ENCODE data around the gene PDZRN4. TPM values are rescaled to one million over a fixed set of nuclear protein-coding genes. Genes with fewer than 3 reads are reported as not detected.

PDZRN4 gene
- total and polyA plus RNA-seq, 2 of the 4 experiments (the other 2 are of a cell fraction): not detected

GRCh38 chr12:41589878-41590277 is 401.8 kb downstream of the PDZRN4 start:
- no peak overlapping the region for H2AK9ac ChIP-seq (replicated peaks; ENCODE audit: low read depth, low read length, poor library complexity)
- 60% methylated on average over 1 of the region's 4 CpGs; no CpG with 5 or more reads in 1 of the 2 experiments for WGBS, 2 experiments (ENCODE audit: extremely low coverage in 2 of 2, insufficient read length in 1 of 2)
- no peaks in the 10 kb centered on the region for H3K9me3 ChIP-seq (ENCODE audit: control insufficient read depth, insufficient read depth, low read length)
- no peaks in the 10 kb centered on the region for H3K36me3 ChIP-seq (ENCODE audit: control insufficient read depth, insufficient read depth, low read length)
- H3K9me1 ChIP-seq (ENCODE audit: insufficient read depth, low read length): no peaks in the 10 kb centered on the region
- H4K5ac ChIP-seq (ENCODE audit: low read depth, low read length): no peak overlapping the region
- no peak overlapping the region for H2BK120ac ChIP-seq (ENCODE audit: low read depth, low read length)
- DNase-seq (no peak), ATAC-seq (ENCODE audit: low read depth) (no peak)
- no peak overlapping the region for H2BK15ac ChIP-seq (ENCODE audit: low read depth, low read length)
- H3K14ac ChIP-seq (replicated peaks; ENCODE audit: low read depth, low read length): no peak overlapping the region
- no TSS peak for BruUV-seq (replicated peaks)
- H3K4me1 ChIP-seq (ENCODE audit: control insufficient read depth, insufficient read depth, low read length): no peaks in the 10 kb centered on the region
- H3K56ac ChIP-seq (ENCODE audit: extremely low read depth, insufficient read depth, low read length): no peak overlapping the region
- ChIA-PET POLR2A (ENCODE audit: unreplicated experiment) (no interaction called here), CTCF (interaction anchor here (0.6 kb wide), 1 partner anchor 117 kb away, joined by 3 read pairs; no protein-coding TSS in a partner anchor)
- H3K9ac ChIP-seq (ENCODE audit: low read depth, low read length): no peak overlapping the region
- no peak overlapping the region for H4K91ac ChIP-seq (ENCODE audit: insufficient read depth, low read depth, low read length)
- H3K4ac ChIP-seq (ENCODE audit: low read depth, low read length): no peak overlapping the region
- H4K8ac ChIP-seq (ENCODE audit: low read depth in 2 of 2, low read length in 2 of 2): no peak overlapping the region
- intact Hi-C loops (cut with micrococcal nuclease) (no loop called here), dilution Hi-C loops (cut with HindIII; ENCODE audit: low sequenced_read_pairs, unreplicated experiment) (no loop called here), in situ Hi-C loops (cut with MboI; ENCODE audit: low sequenced_read_pairs) (no loop called here)
- no peak for TF ChIP-seq RFX5 (IDR thresholded peaks at IDR 0.05; ENCODE audit: low read depth, low read length)
- TF ChIP-seq NFE2L2 (IDR thresholded peaks at IDR 0.05; ENCODE audit: low read depth, low read length): no peak
- no peak for TF ChIP-seq BHLHE40 (IDR thresholded peaks at IDR 0.05; ENCODE audit: low read depth, low read length)
- no peak for TF ChIP-seq FOS (IDR thresholded peaks at IDR 0.05; ENCODE audit: low read depth, low read length)
- no peak for TF ChIP-seq SMC3 (IDR thresholded peaks at IDR 0.05; ENCODE audit: low read depth, low read length)
- TF ChIP-seq CEBPB (IDR thresholded peaks at IDR 0.05; ENCODE audit: low read depth, low read length): no peak
- TF ChIP-seq POLR2A (IDR thresholded peaks at IDR 0.05; ENCODE audit: low read depth, low read length): no peak
- no peak for TF ChIP-seq MAZ (IDR thresholded peaks at IDR 0.05; ENCODE audit: borderline replicate concordance, low read depth, low read length)
- no peak overlapping the region for H3K23ac ChIP-seq (ENCODE audit: low read depth, low read length)
- H3K27ac ChIP-seq (ENCODE audit: insufficient read depth, low read length): no peak overlapping the region
- H3K79me1 ChIP-seq (ENCODE audit: low read depth in 1 of 2, low read length in 2 of 2): no peaks in the 10 kb centered on the region
- no peak overlapping the region for H3K4me3 ChIP-seq (ENCODE audit: insufficient read depth, low read depth, low read length)
- no peak overlapping the region for H2AFZ ChIP-seq (replicated peaks; ENCODE audit: low read length, poor library complexity)
- H3K4me2 ChIP-seq (ENCODE audit: low read depth, low read length): no peak overlapping the region
- H3K18ac ChIP-seq (ENCODE audit: low read depth, low read length): no peak overlapping the region
- H2BK20ac ChIP-seq (ENCODE audit: low read depth, low read length): no peak overlapping the region
- no peaks in the 10 kb centered on the region for H4K20me1 ChIP-seq (ENCODE audit: insufficient read depth, low read length)
- H2AK5ac ChIP-seq (ENCODE audit: low read depth, low read length): no peak overlapping the region
- no peaks in the 10 kb centered on the region for H3K27me3 ChIP-seq (ENCODE audit: control insufficient read depth, insufficient read depth, low read length)
- no peak overlapping the region for H2BK5ac ChIP-seq (ENCODE audit: low read depth, low read length, poor library complexity, severe bottlenecking)

All from IMR-90 (cell line).